Heart right ventricle (tissue), 16 donors: ENCODE results near the gene IRGQ. TPM values are rescaled to one million over a fixed set of nuclear protein-coding genes. Genes with fewer than 3 reads are reported as not detected.

ENCODE experiments used
- ATAC-seq, 8 donors: fragments of 200-7000 bp; cut with Tn5 transposase; one replicate each; pipeline ENCODE4 v1.9.1; 2020; ENCODE audit warnings: mild to moderate bottlenecking in 8 of 8, moderate library complexity in 8 of 8, moderate number of reproducible peaks in 1 of 8
- DNase-seq, 2 donors: peaks; one replicate each; pipeline ENCODE4 v3.0.0-alpha.2; 2020
- H3K27ac ChIP-seq, 10 donors: fragments of 200-600 bp; sonication (generic) in 2 of 10; one replicate each; pipeline versions ENCODE4 v1.5.0 to v1.8.0; 2020 to 2022; ENCODE audit warnings: mild to moderate bottlenecking in 3 of 10
- H3K27me3 ChIP-seq, 7 donors: fragments of 200-600 bp; one replicate each; pipeline ENCODE4 v1.8.0; 2021 to 2022; ENCODE audit warnings: mild to moderate bottlenecking in 2 of 7
- H3K36me3 ChIP-seq, 9 donors: fragments of 200-600 bp; sonication (generic) in 1 of 9; one replicate each; pipeline versions ENCODE4 v1.5.0 to v1.8.0; 2020 to 2022; ENCODE audit warnings: mild to moderate bottlenecking in 2 of 9
- H3K4me1 ChIP-seq, 9 donors: fragments of 200-600 bp; sonication (generic) in 1 of 9; one replicate each; pipeline versions ENCODE4 v1.5.0 to v1.8.0; 2020 to 2022; ENCODE audit warnings: mild to moderate bottlenecking in 4 of 9
- H3K4me3 ChIP-seq, 10 donors: fragments of 200-600 bp; sonication (generic) in 2 of 10; one replicate each; pipeline versions ENCODE4 v1.5.0 to v1.8.0; 2020 to 2022; ENCODE audit warnings: mild to moderate bottlenecking in 7 of 10, moderate library complexity in 2 of 10
- H3K9me3 ChIP-seq, 11 donors: fragments of 200-600 bp in 10 of 11; sonication (generic) in 2 of 11; one replicate each; pipeline versions ENCODE4 v1.5.0 to v1.8.0; 2013 to 2022; ENCODE audit warnings: mild to moderate bottlenecking in 2 of 11, control low read depth in 1 of 11, moderate library complexity in 1 of 11
- WGBS, 2 donors: extraction: QIAGEN DNeasy Blood & Tissue Kit; methylation state at CpG; one replicate each; pipeline ENCODE4 v1.1.7; 2013; ENCODE audit warnings: inconsistent platforms in 1 of 2; 5-methylcytosine and 5-hydroxymethylcytosine counted together
- intact Hi-C, 10 donors: fragments of 100-400 bp; cut with DNase I; formaldehyde crosslinking; loops; one replicate each; pipeline versions ENCODE4 v1.11.1 to v1.14.2; 2022
- polyA plus RNA-seq, 2 donors: library from polyadenylated mRNA; stranded (reverse); fragments of 200-250 nt; gene quantifications; one replicate each; pipeline ENCODE4 v1.2.3, GENCODE V29; 2013
- total RNA-seq, 10 donors: library from RNA; stranded (reverse); fragmentation: NEBNext Ultra II Directional in 3 of 10; extraction: Animal tissue kit (Norgen Biotek cat#: 25700) in 3 of 10; gene quantifications; one replicate each; pipeline versions ENCODE4 v1.2.1 to v1.2.4, GENCODE V29; 2021 to 2023
- TF ChIP-seq, protein P1 (sequence below), 9 donors: fragments of 200-600 bp; sonication (generic) in 2 of 9; IDR thresholded peaks; one replicate each; pipeline versions ENCODE4 v1.5.0 to v1.8.0; 2021 to 2022; ENCODE audit warnings: antibody characterized with exemption in 9 of 9, mild to moderate bottlenecking in 5 of 9, moderate library complexity in 1 of 9
- donor health status: Arrhythmogenic right ventricular cardiomyopathy.
- donor health status: ischemic (EF 13 %, LVEDD 7.1; RV severe dilation, severe dysfunction).
- donor health status: healthy with polysubstance abuse.
- donor health status: DM: no; HTN: yes; CAD: no.
- donor health status: DM: no; HTN: no; CAD: no.
- donor health status: ischemic (EF 25% LVEDD 6.9; RV normal size, moderate dysfunction).
- donor health status: ischemic (EF 25% LVEDD 5.7; RV mildly dilated, moderate dysfunction).
- donor health status: healthy.
- donor health status: DM: yes; HTN: yes; CAD: no.
- donor health status: Ischemic cardiomyopathy.
- donor health status: ischemic (EF 35%, LVEDD 5.7; RV mildly dilated, moderate dysfunction).
- donor health status: nonischemic (EF 11% LVEDD 7.7; RV severe dilation, severe dysfunction).
- donor health status: DM: yes; HTN: yes; CAD: no.
- donor health status: PGD.
- donor health status: ischemic (EF 29% LVEDD 5.4; RV normal size, mild dysfunction).
- donor health status: nonischemic (EF 23%, LVEDD 6.1; RV moderate dilation, normal function).

IRGQ gene
- total and polyA plus RNA-seq, 12 donors, result 5.6 to 34.2 (median 26.4) TPM

DNA sequence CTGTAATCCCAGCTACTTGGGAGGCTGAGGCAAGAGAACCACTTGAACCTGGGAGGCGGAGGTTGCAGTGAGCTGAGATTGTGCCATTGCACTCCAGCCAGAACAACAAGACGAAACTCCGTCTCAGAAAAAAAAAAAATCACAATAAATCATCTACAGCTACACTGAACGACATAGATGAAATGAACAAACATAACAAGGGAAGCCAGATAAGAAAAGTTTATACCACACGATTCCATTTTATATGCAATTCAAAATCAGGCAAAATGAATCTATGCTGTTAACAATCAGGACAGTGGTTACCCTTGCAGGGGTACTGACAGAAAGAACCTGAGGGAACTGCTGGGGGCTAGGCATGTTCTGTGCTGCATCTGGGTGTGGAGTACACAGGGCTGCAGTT lies 26.3 kb downstream of the IRGQ start:
- ATAC-seq (no peak), DNase-seq (no peak)
- intact Hi-C loops, result no loop called here
- no peak overlapping the region for H3K27ac ChIP-seq
- H3K4me3 ChIP-seq, result no peak overlapping the region
- H3K27me3 ChIP-seq, result no peaks in the 10 kb centered on the region
- H3K4me1 ChIP-seq, result peaks cover 4 to 14% (median 5%) of the 10 kb centered on the region in 9 donors
- peaks cover 0 to 42% (median 0%) of the 10 kb centered on the region in 9 donors for H3K36me3 ChIP-seq
- TF ChIP-seq, protein P1, sequence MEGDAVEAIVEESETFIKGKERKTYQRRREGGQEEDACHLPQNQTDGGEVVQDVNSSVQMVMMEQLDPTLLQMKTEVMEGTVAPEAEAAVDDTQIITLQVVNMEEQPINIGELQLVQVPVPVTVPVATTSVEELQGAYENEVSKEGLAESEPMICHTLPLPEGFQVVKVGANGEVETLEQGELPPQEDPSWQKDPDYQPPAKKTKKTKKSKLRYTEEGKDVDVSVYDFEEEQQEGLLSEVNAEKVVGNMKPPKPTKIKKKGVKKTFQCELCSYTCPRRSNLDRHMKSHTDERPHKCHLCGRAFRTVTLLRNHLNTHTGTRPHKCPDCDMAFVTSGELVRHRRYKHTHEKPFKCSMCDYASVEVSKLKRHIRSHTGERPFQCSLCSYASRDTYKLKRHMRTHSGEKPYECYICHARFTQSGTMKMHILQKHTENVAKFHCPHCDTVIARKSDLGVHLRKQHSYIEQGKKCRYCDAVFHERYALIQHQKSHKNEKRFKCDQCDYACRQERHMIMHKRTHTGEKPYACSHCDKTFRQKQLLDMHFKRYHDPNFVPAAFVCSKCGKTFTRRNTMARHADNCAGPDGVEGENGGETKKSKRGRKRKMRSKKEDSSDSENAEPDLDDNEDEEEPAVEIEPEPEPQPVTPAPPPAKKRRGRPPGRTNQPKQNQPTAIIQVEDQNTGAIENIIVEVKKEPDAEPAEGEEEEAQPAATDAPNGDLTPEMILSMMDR (IDR thresholded peaks at IDR 0.05), result no peak
- no peaks in the 10 kb centered on the region for H3K9me3 ChIP-seq
- 91 to 92% methylated on average over 5 of the region's 5 CpGs for WGBS, 2 donors

- H3K4me1 ChIP-seq, result peaks cover 2 to 30% (median 15%) of the 10 kb centered on the region in 9 donors
- H3K36me3 ChIP-seq, result peaks cover 0 to 32% (median 11%) of the 10 kb centered on the region in 9 donors
- ATAC-seq, result no peak
- H3K27me3 ChIP-seq, result no peaks in the 10 kb centered on the region
- H3K27ac ChIP-seq, result no peak overlapping the region
- TF ChIP-seq, protein P1 (IDR thresholded peaks at IDR 0.05), result no peak
- no peaks in the 10 kb centered on the region for H3K9me3 ChIP-seq
- 67 to 70% methylated on average over 9 of the region's 9 CpGs for WGBS, 2 donors
- DNase-seq, result no peak
- H3K4me3 ChIP-seq, result no peak overlapping the region
- intact Hi-C loops, result no loop called here
These were observed 31.1 kb downstream of the IRGQ start for GRCh38 chr19:43564800-43565199.

- Histone ChIP-seq H3K9me3 (no peaks in the 10 kb centered on the region), H3K4me1 (peaks cover 2 to 30% (median 15%) of the 10 kb centered on the region in 9 donors), H3K27me3 (no peaks in the 10 kb centered on the region), H3K4me3 (no peak overlapping the region), H3K27ac (peak overlapping the region in 4 of 10 donors; percentile 62 to 91 (median 74)), H3K36me3 (peaks cover 0 to 39% (median 11%) of the 10 kb centered on the region in 9 donors)
- DNase-seq, result no peak
- 78 to 88% methylated on average over 10 of the region's 10 CpGs for WGBS, 2 donors
- intact Hi-C loops, result no loop called here
- no peak for ATAC-seq
- TF ChIP-seq, protein P1 (IDR thresholded peaks at IDR 0.05), result no peak
These were observed 32.0 kb downstream of the IRGQ start for GRCh38 chr19:43563816-43564457.

DNA sequence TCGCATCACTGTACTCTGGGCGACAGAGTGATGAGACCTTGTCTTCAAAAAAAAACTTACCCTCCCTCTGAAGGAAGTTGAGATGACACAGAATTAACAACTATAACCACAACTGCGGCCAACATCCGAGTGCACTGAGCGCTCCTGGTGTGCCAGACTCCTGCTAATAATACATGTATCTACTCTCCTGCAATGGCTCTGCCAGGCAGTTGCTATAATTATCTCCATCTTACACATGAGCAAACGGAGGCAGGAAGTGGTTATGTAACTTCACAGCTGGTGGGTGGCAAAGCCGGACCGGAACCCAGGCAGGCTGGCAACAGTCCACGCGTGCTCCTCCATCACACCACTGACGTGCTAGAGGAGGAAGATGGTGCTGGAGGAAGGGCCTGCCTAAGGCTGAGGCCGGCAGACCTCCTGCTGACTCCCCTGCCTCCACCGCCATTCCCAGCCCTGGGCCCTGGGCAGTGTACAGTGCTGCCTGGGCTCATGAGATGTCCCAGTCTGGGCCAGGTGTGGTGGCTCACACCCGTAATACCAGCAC lies 33.2 kb downstream of the IRGQ start:
- Histone ChIP-seq H3K4me3 (no peak overlapping the region), H3K9me3 (no peaks in the 10 kb centered on the region), H3K36me3 (peaks cover 0 to 48% (median 11%) of the 10 kb centered on the region in 9 donors), H3K4me1 (peaks cover 2 to 30% (median 15%) of the 10 kb centered on the region in 9 donors), H3K27ac (peak overlapping the region in 9 of 10 donors; percentile 34 to 91 (median 70)), H3K27me3 (no peaks in the 10 kb centered on the region)
- intact Hi-C loops, result no loop called here
- peak; percentile 83 to 84 for DNase-seq
- ATAC-seq, result peak; percentile 89 to 96 (median 94)
- TF ChIP-seq, protein P1 (IDR thresholded peaks at IDR 0.05), result no peak
- 48 to 50% methylated on average over 14 of the region's 14 CpGs for whole genome bisulfite sequencing, 2 donors
